ENCODE data around the gene CACNA1C. TPM values are rescaled to one million over a fixed set of nuclear protein-coding genes. Genes with fewer than 3 reads are reported as not detected.

CACNA1C gene
- total RNA-seq, 2 donors from 2014 or later = 0.86 to 6.3 TPM

DNA sequence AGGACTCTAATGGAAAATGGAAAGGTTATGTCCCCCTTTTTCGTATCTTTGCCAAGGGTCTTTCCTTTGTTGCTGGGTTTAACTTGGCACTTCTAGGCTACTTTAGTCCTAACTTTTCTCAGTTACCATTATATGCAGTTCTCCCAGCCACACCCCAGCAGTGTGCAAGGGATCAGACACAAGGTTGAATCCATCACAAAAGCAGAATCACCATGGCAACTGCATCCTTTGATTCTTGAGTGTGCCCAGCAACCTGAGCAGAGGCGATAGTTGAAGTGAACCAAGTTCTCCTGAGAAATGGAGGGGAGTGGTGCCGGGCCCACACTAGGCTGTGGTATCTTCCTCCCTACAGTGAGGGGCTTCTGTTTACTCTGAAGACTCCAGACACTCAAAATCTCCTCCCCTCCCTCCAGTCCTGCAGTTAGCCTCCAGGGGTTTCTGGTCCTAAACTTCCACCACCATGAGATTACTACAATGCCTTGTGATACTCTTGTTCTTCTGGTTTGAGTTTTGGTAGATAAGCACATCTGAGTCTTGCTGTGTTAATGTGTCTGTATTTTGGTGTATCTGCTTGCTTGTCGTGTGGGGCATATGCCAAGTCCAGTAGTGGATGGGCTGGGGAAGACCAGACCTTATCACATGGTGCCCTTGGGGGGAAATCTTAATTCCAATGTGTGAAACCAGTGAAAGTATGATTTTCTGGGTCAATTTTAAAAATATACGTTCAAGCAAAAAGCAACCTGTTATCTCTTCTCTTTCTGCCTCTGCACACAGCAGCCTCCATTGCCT lies 183.9 kb downstream of the CACNA1C start:
- Histone ChIP-seq H3K4me1 (ENCODE audit: control insufficient read depth, insufficient read depth, low read length) (no peaks in the 10 kb centered on the region), H3K9me3 (ENCODE audit: control insufficient read depth, low read length) (no peaks in the 10 kb centered on the region), H3K27ac (ENCODE audit: low read depth, low read length) (no peak overlapping the region), H3K27me3 (ENCODE audit: control insufficient read depth, insufficient read depth, low read length, poor library complexity, severe bottlenecking) (no peaks in the 10 kb centered on the region), H3K9ac (ENCODE audit: extremely low read depth, low read length, poor library complexity, severe bottlenecking) (no peak overlapping the region), H3K4me3 (ENCODE audit: low read length) (no peak overlapping the region), H3K36me3 (ENCODE audit: control insufficient read depth, insufficient read depth, low read length) (no peaks in the 10 kb centered on the region)
- Mint-ChIP-seq H3K36me3 (ENCODE audit: low read depth) (no peaks in the 10 kb centered on the region), H3K4me3 (no peak overlapping the region), H3K27ac (no peak overlapping the region), H3K4me1 (peaks cover 15% of the 10 kb centered on the region), H3K27me3 (ENCODE audit: insufficient read depth) (peaks cover 2% of the 10 kb centered on the region), H3K9me3 (peaks cover 8% of the 10 kb centered on the region)
- 73 to 97% methylated on average over 3 to 5 of the region's 5 CpGs for WGBS, 2 experiments (ENCODE audit: insufficient coverage in 1 of 2, insufficient read length in 1 of 2)
- DNase-seq = no peak
- TF ChIP-seq, protein P1, sequence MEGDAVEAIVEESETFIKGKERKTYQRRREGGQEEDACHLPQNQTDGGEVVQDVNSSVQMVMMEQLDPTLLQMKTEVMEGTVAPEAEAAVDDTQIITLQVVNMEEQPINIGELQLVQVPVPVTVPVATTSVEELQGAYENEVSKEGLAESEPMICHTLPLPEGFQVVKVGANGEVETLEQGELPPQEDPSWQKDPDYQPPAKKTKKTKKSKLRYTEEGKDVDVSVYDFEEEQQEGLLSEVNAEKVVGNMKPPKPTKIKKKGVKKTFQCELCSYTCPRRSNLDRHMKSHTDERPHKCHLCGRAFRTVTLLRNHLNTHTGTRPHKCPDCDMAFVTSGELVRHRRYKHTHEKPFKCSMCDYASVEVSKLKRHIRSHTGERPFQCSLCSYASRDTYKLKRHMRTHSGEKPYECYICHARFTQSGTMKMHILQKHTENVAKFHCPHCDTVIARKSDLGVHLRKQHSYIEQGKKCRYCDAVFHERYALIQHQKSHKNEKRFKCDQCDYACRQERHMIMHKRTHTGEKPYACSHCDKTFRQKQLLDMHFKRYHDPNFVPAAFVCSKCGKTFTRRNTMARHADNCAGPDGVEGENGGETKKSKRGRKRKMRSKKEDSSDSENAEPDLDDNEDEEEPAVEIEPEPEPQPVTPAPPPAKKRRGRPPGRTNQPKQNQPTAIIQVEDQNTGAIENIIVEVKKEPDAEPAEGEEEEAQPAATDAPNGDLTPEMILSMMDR (conservative IDR thresholded peaks at IDR 0.05) = no peak

DNA sequence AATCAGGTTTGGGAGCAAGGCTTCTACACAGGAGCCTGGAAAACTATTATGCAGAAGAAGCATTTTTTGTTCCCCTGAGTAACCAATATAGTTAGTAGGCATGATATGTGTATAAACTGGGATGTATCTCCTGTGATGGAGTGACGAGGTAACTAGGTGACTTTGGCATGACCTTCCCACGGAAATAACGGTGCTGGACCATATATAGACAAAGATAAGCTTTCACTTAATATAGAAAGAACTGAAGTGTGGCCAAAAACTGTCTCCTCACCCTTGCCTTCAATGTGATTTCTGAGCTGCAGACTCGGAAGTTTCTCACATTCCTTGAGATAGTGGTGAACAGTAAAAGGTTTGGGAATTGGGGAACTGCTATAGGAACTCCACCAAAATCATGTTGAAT lies 185.3 kb downstream of the CACNA1C start:
- no peak for DNase-seq
- TF ChIP-seq, protein P1 (conservative IDR thresholded peaks at IDR 0.05) = no peak
- H3K9ac ChIP-seq (ENCODE audit: extremely low read depth, low read length, poor library complexity, severe bottlenecking) = no peak overlapping the region
- H3K36me3 Mint-ChIP-seq (ENCODE audit: low read depth) = no peaks in the 10 kb centered on the region
- H3K4me3 ChIP-seq (ENCODE audit: low read length) = no peak overlapping the region
- no peak overlapping the region for H3K27ac ChIP-seq (ENCODE audit: low read depth, low read length)
- H3K36me3 ChIP-seq (ENCODE audit: control insufficient read depth, insufficient read depth, low read length) = no peaks in the 10 kb centered on the region
- no peak overlapping the region for H3K4me3 Mint-ChIP-seq
- peaks cover 20% of the 10 kb centered on the region for H3K4me1 Mint-ChIP-seq
- H3K27me3 ChIP-seq (ENCODE audit: control insufficient read depth, insufficient read depth, low read length, poor library complexity, severe bottlenecking) = no peaks in the 10 kb centered on the region
- 93 to 94% methylated on average over 3 to 4 of the region's 4 CpGs for WGBS, 2 experiments (ENCODE audit: insufficient coverage in 1 of 2, insufficient read length in 1 of 2)
- no peaks in the 10 kb centered on the region for H3K9me3 ChIP-seq (ENCODE audit: control insufficient read depth, low read length)
- H3K27ac Mint-ChIP-seq = no peak overlapping the region
- no peaks in the 10 kb centered on the region for H3K4me1 ChIP-seq (ENCODE audit: control insufficient read depth, insufficient read depth, low read length)
- H3K27me3 Mint-ChIP-seq (ENCODE audit: insufficient read depth) = peaks cover 2% of the 10 kb centered on the region
- H3K9me3 Mint-ChIP-seq = peaks cover 8% of the 10 kb centered on the region

DNA sequence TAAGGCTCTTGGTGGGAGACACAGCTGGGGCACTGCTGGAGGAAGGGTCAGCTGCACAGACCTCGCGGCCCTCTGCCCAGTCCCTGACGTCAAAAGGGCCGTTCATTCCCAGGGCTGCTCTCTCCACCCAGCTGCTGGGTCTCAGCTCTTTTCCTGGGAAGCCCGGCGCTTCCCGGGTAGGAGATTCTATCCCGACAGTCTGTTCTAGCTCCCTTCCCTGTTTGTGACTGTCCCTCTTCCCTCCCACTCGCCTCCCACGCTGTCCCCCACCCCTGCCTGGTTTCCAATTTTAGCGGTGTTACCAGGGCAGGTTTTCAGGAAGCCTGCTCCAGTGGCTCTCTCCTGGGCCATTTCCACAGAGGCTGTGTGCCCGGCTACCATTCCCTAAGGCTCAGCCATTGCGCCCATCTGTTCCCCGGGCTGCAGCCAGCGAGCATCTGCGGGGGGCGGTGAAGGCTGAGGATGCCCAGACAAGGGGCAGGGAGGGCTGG lies 186.6 kb downstream of the CACNA1C start:
- no peak overlapping the region for H3K4me3 ChIP-seq (ENCODE audit: low read length)
- Mint-ChIP-seq H3K9me3 (peaks cover 3% of the 10 kb centered on the region), H3K4me3 (no peak overlapping the region), H3K36me3 (ENCODE audit: low read depth) (no peaks in the 10 kb centered on the region), H3K4me1 (peaks cover 28% of the 10 kb centered on the region), H3K27me3 (ENCODE audit: insufficient read depth) (peaks cover 2% of the 10 kb centered on the region), H3K27ac (no peak overlapping the region)
- no peak overlapping the region for H3K9ac ChIP-seq (ENCODE audit: extremely low read depth, low read length, poor library complexity, severe bottlenecking)
- no peak for DNase-seq
- H3K27ac ChIP-seq (ENCODE audit: low read depth, low read length) = no peak overlapping the region
- peaks cover 5% of the 10 kb centered on the region for H3K4me1 ChIP-seq (ENCODE audit: control insufficient read depth, insufficient read depth, low read length)
- WGBS, 2 experiments (ENCODE audit: insufficient coverage in 1 of 2, insufficient read length in 1 of 2) = 89 to 91% methylated on average over 13 to 17 of the region's 17 CpGs
- H3K27me3 ChIP-seq (ENCODE audit: control insufficient read depth, insufficient read depth, low read length, poor library complexity, severe bottlenecking) = no peaks in the 10 kb centered on the region
- TF ChIP-seq, protein P1 (conservative IDR thresholded peaks at IDR 0.05) = no peak
- no peaks in the 10 kb centered on the region for H3K36me3 ChIP-seq (ENCODE audit: control insufficient read depth, insufficient read depth, low read length)
- H3K9me3 ChIP-seq (ENCODE audit: control insufficient read depth, low read length) = no peaks in the 10 kb centered on the region

Data from endodermal cell (in vitro differentiated cells).